Gastrocnemius medialis (tissue), 4 donors: Measurements from ENCODE around the gene MAP3K7.

Experiments used
- POLR2A ChIP-seq, 2 donors: fragments of 450-650 bp; IDR thresholded peaks; one replicate each; pipeline ENCODE4 v1.6.1; 2017; ENCODE audit warnings: antibody characterized with exemption in 2 of 2, mild to moderate bottlenecking in 2 of 2, moderate library complexity in 2 of 2
- TF ChIP-seq, protein P1 (sequence below), 5 experiments: fragments of 450-650 bp in 3 of 5; fragments of 200-600 bp in 2 of 5; sonication (generic) in 2 of 5; IDR thresholded peaks in 4 of 5; conservative IDR thresholded peaks in 1 of 5; 1 replicate in 4 of 5; 2 replicates in 1 of 5; pipeline ENCODE4 v1.5.1; 2016 to 2019; ENCODE audit warnings: antibody characterized with exemption in 5 of 5, mild to moderate bottlenecking in 3 of 5, moderate library complexity in 3 of 5

DNA sequence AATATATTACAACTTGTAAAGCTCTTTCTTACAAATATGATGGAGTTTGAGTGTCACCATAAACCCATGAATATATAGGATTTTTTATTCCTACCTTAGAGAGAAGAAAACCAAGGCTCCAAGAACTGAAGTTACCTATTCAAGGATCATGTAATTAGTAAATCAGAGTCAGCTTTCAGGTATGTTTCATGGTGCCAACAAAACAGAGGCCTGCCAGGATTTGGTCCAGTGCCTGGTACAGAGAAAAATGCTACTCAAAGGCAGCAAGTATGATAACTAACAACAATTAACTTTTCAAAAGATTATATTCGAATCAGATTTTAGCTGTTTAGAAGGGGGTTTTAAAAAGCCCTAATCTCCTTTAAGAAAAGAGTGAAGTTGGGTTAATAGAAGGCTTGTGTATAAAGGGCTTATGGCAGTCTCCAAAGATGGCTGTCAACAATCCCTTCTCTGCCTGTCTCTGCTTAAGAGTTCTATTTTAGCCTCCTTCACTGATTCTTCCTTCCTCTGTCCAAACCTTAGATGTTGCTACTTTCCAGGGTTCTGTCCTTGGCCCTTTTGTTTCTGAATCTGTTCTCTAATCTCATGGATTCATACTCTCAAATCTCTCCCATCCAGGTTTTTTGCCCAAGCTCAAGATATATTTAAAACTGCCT is 7.8 kb downstream of the MAP3K7 start:
- no peak for TF ChIP-seq POLR2A (IDR thresholded peaks at IDR 0.05)
- TF ChIP-seq, protein P1, sequence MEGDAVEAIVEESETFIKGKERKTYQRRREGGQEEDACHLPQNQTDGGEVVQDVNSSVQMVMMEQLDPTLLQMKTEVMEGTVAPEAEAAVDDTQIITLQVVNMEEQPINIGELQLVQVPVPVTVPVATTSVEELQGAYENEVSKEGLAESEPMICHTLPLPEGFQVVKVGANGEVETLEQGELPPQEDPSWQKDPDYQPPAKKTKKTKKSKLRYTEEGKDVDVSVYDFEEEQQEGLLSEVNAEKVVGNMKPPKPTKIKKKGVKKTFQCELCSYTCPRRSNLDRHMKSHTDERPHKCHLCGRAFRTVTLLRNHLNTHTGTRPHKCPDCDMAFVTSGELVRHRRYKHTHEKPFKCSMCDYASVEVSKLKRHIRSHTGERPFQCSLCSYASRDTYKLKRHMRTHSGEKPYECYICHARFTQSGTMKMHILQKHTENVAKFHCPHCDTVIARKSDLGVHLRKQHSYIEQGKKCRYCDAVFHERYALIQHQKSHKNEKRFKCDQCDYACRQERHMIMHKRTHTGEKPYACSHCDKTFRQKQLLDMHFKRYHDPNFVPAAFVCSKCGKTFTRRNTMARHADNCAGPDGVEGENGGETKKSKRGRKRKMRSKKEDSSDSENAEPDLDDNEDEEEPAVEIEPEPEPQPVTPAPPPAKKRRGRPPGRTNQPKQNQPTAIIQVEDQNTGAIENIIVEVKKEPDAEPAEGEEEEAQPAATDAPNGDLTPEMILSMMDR (IDR thresholded peaks at IDR 0.05 in 4 of 5, conservative IDR thresholded peaks at IDR 0.05 in 1 of 5): no peak
